Measurements from ENCODE around the gene CCDC182. TPM values are rescaled to one million over a fixed set of nuclear protein-coding genes. Genes with fewer than 3 reads are reported as not detected.

The CCDC182 gene
- total and polyA plus RNA-seq, 2 experiments from 2014 or later: not detected

- 68 to 70% methylated on average over 8 of the region's 8 CpGs for WGBS, 2 experiments (ENCODE audit: low coverage in 1 of 2, low lambda C conversion rate in 2 of 2, missing lambda C conversion rate in 2 of 2)
- Histone ChIP-seq H3K9me2 (ENCODE audit: insufficient read depth) (no peaks in the 10 kb centered on the region), H3K9me3 (ENCODE audit: low read depth) (no peaks in the 10 kb centered on the region), H3K9ac (no peak overlapping the region), H3K4me3 (no peak overlapping the region), H2AFZ (no peak overlapping the region), H3K27ac (no peak overlapping the region), H3K79me2 (ENCODE audit: insufficient read depth) (no peaks in the 10 kb centered on the region), H3K27me3 (replicated peaks; ENCODE audit: insufficient read depth) (no peaks in the 10 kb centered on the region; the same call in none of the 2 replicates), H4K20me1 (ENCODE audit: insufficient read depth) (no peaks in the 10 kb centered on the region), H3K4me2 (ENCODE audit: unreplicated experiment) (no peak overlapping the region), H3K4me1 (ENCODE audit: insufficient read depth) (no peaks in the 10 kb centered on the region), H3F3A (ENCODE audit: insufficient read depth) (no peaks in the 10 kb centered on the region), H3K36me3 (ENCODE audit: low read depth) (no peaks in the 10 kb centered on the region)
- TF ChIP-seq EZH2phosphoT487 (IDR thresholded peaks at IDR 0.05; ENCODE audit: insufficient read depth, low read depth) (no peak), EZH2 (IDR thresholded peaks at IDR 0.05; ENCODE audit: insufficient read depth, poor library complexity, severe bottlenecking) (no peak)
- in situ Hi-C loops (cut with MboI): no loop called here
- no peak for DNase-seq
Observed at GRCh38 chr17:57752031-57752905, 7.2 kb upstream of the CCDC182 start.

- H2AFZ ChIP-seq: no peak overlapping the region
- no peaks in the 10 kb centered on the region for H3F3A ChIP-seq (ENCODE audit: insufficient read depth)
- H3K4me3 ChIP-seq: no peak overlapping the region
- H3K9me3 ChIP-seq (ENCODE audit: low read depth): no peaks in the 10 kb centered on the region
- H4K20me1 ChIP-seq (ENCODE audit: insufficient read depth): no peaks in the 10 kb centered on the region
- H3K9ac ChIP-seq: no peak overlapping the region
- H3K4me1 ChIP-seq (ENCODE audit: insufficient read depth): no peaks in the 10 kb centered on the region
- H3K27me3 ChIP-seq (replicated peaks; ENCODE audit: insufficient read depth): peaks cover 6% of the 10 kb centered on the region
- H3K79me2 ChIP-seq (ENCODE audit: insufficient read depth): no peaks in the 10 kb centered on the region
- no peak for DNase-seq
- TF ChIP-seq EZH2 (IDR thresholded peaks at IDR 0.05; ENCODE audit: insufficient read depth, poor library complexity, severe bottlenecking): no peak
- H3K4me2 ChIP-seq (ENCODE audit: unreplicated experiment): no peak overlapping the region
- H3K27ac ChIP-seq: no peak overlapping the region
- in situ Hi-C loops (cut with MboI): no loop called here
- WGBS, 2 experiments (ENCODE audit: low coverage in 1 of 2, low lambda C conversion rate in 2 of 2, missing lambda C conversion rate in 2 of 2): 71 to 75% methylated on average over 8 of the region's 8 CpGs
- H3K9me2 ChIP-seq (ENCODE audit: insufficient read depth): no peaks in the 10 kb centered on the region
- no peaks in the 10 kb centered on the region for H3K36me3 ChIP-seq (ENCODE audit: low read depth)
Observed at GRCh38 chr17:57751348-57751971, 6.4 kb upstream of the CCDC182 start.

- Histone ChIP-seq H3K9me2 (ENCODE audit: insufficient read depth) (no peaks in the 10 kb centered on the region), H2AFZ (no peak overlapping the region), H3K4me1 (ENCODE audit: insufficient read depth) (no peaks in the 10 kb centered on the region), H3K4me3 (no peak overlapping the region), H4K20me1 (ENCODE audit: insufficient read depth) (no peaks in the 10 kb centered on the region), H3K27ac (no peak overlapping the region), H3K4me2 (ENCODE audit: unreplicated experiment) (no peak overlapping the region), H3K36me3 (ENCODE audit: low read depth) (no peaks in the 10 kb centered on the region), H3F3A (ENCODE audit: insufficient read depth) (no peaks in the 10 kb centered on the region), H3K9ac (no peak overlapping the region), H3K9me3 (ENCODE audit: low read depth) (no peaks in the 10 kb centered on the region), H3K27me3 (replicated peaks; ENCODE audit: insufficient read depth) (peaks cover 11% of the 10 kb centered on the region), H3K79me2 (ENCODE audit: insufficient read depth) (no peaks in the 10 kb centered on the region)
- WGBS, 2 experiments (ENCODE audit: low coverage in 1 of 2, low lambda C conversion rate in 2 of 2, missing lambda C conversion rate in 2 of 2): 21 to 27% methylated on average over 8 of the region's 8 CpGs
- no peak for TF ChIP-seq EZH2 (IDR thresholded peaks at IDR 0.05; ENCODE audit: insufficient read depth, poor library complexity, severe bottlenecking)
- no peak for TF ChIP-seq EZH2phosphoT487 (IDR thresholded peaks at IDR 0.05; ENCODE audit: insufficient read depth, low read depth)
- no peak for DNase-seq
- in situ Hi-C loops (cut with MboI): no loop called here
Observed at GRCh38 chr17:57750895-57751294, 5.8 kb upstream of the CCDC182 start.

GRCh38 chr17:57750109-57750871 lies 5.2 kb upstream of the CCDC182 start:
- H3K4me3 ChIP-seq: no peak overlapping the region
- no peaks in the 10 kb centered on the region for H3F3A ChIP-seq (ENCODE audit: insufficient read depth)
- no peak overlapping the region for H3K27ac ChIP-seq
- no peaks in the 10 kb centered on the region for H3K9me3 ChIP-seq (ENCODE audit: low read depth)
- DNase-seq: no peak
- peaks cover 15% of the 10 kb centered on the region for H3K27me3 ChIP-seq (replicated peaks; ENCODE audit: insufficient read depth)
- WGBS, 2 experiments (ENCODE audit: low coverage in 1 of 2, low lambda C conversion rate in 2 of 2, missing lambda C conversion rate in 2 of 2): 50 to 53% methylated on average over 22 to 23 of the region's 23 CpGs
- H4K20me1 ChIP-seq (ENCODE audit: insufficient read depth): no peaks in the 10 kb centered on the region
- no peak overlapping the region for H2AFZ ChIP-seq
- H3K4me2 ChIP-seq (ENCODE audit: unreplicated experiment): no peak overlapping the region
- no peaks in the 10 kb centered on the region for H3K9me2 ChIP-seq (ENCODE audit: insufficient read depth)
- no peaks in the 10 kb centered on the region for H3K4me1 ChIP-seq (ENCODE audit: insufficient read depth)
- H3K79me2 ChIP-seq (ENCODE audit: insufficient read depth): no peaks in the 10 kb centered on the region
- no peak for TF ChIP-seq EZH2 (IDR thresholded peaks at IDR 0.05; ENCODE audit: insufficient read depth, poor library complexity, severe bottlenecking)
- TF ChIP-seq EZH2phosphoT487 (IDR thresholded peaks at IDR 0.05; ENCODE audit: insufficient read depth, low read depth): no peak
- no peak overlapping the region for H3K9ac ChIP-seq
- in situ Hi-C loops (cut with MboI): no loop called here
- no peaks in the 10 kb centered on the region for H3K36me3 ChIP-seq (ENCODE audit: low read depth)
